GM12878 (cell line): ENCODE measurements around the gene ADGRV1. TPM values are rescaled to one million over a fixed set of nuclear protein-coding genes. Genes with fewer than 3 reads are reported as not detected.

Experiments
- ATAC-seq: fragments of 200-7000 bp; cut with Tn5 transposase; 3 replicates; pipeline ENCODE4 v1.9.1; 2020; ENCODE audit warnings: mild to moderate bottlenecking, moderate library complexity
- BruUV-seq: library from RNA; stranded (reverse); fragments of 400-500 nt; replicated peaks from 2 replicates; lab custom pipeline; 2021; lab: Mats Ljungman, UMichigan
- CTCF ChIA-PET: fragments of 300-600 bp; sonication (Branson Sonifier 250); formaldehyde crosslinking; extraction: SDS; loops from one replicate; lab custom pipeline; 2021; ENCODE audit warnings: inconsistent platforms; lab: Yijun Ruan, JAX
- POLR2A ChIA-PET: fragments of 350-600 bp; formaldehyde crosslinking; extraction: SDS; loops from one replicate; lab custom pipeline; 2021; ENCODE audit warnings: inconsistent platforms; lab: Charles Lee
- RAD21 ChIA-PET: fragments of 300-600 bp; sonication (Branson Sonifier 250); formaldehyde crosslinking; loops from one replicate; lab custom pipeline; 2023; ENCODE audit warnings: antibody characterized with exemption; ENCODE audit not compliant: unreplicated experiment; lab: Charles Lee
- SMC1A ChIA-PET: fragments of 300-600 bp; sonication (Branson Sonifier 250); formaldehyde crosslinking; loops from one replicate; lab custom pipeline; 2023; ENCODE audit not compliant: unreplicated experiment, uncharacterized antibody; lab: Charles Lee
- DNase-seq: peaks from one replicate; pipeline ENCODE4 v3.0.0-alpha.2; 2011; ENCODE audit warnings: low read depth, low spot score
- FAIRE-seq: peaks from 3 replicates; lab custom pipeline; 2011; peaks lifted over from hg19 to GRCh38; lab: Jason Lieb, UNC
- H2AFZ ChIP-seq: 2 replicates; pipeline ENCODE4 v1.6.0; 2011; ENCODE audit warnings: low read depth, low read length, control low read depth; ENCODE audit not compliant: control insufficient read depth
- H3K27ac ChIP-seq: 2 replicates; pipeline ENCODE4 v1.5.1; 2011; ENCODE audit warnings: control low read depth; ENCODE audit not compliant: control insufficient read depth, insufficient read depth
- H3K27me3 ChIP-seq, 2 experiments: replicated peaks in 1 of 2; 2 replicates each; pipeline versions ENCODE4 v1.6.0 to v1.6.1; 2011; ENCODE audit warnings: low read length in 1 of 2; ENCODE audit not compliant: control insufficient read depth in 2 of 2, insufficient read depth in 2 of 2
- H3K36me3 ChIP-seq, 2 experiments: 2 replicates each; pipeline ENCODE4 v1.5.1; 2011; ENCODE audit warnings: low read length in 1 of 2; ENCODE audit not compliant: control insufficient read depth in 2 of 2, insufficient read depth in 2 of 2
- H3K4me1 ChIP-seq: 2 replicates; pipeline ENCODE4 v1.6.1; 2011; ENCODE audit warnings: mild to moderate bottlenecking, low read length, moderate library complexity, mixed read lengths; ENCODE audit not compliant: control insufficient read depth, insufficient read depth
- H3K4me2 ChIP-seq: 2 replicates; pipeline ENCODE4 v1.6.0; 2011; ENCODE audit warnings: control low read depth; ENCODE audit not compliant: control insufficient read depth, insufficient read depth
- H3K4me3 ChIP-seq: fragments of 200-600 bp; sonication (generic); 2 replicates; pipeline ENCODE4 v1.5.1; 2016
- H3K79me2 ChIP-seq: 2 replicates; pipeline ENCODE4 v1.6.0; 2011; ENCODE audit warnings: low read length; ENCODE audit not compliant: control insufficient read depth, insufficient read depth
- H3K9ac ChIP-seq: 2 replicates; pipeline ENCODE4 v1.8.0; 2011; ENCODE audit warnings: low read length, control low read depth, mixed read lengths; ENCODE audit not compliant: control insufficient read depth, insufficient read depth
- H3K9me3 ChIP-seq: replicated peaks from 3 replicates; pipeline ENCODE4 v1.5.1; 2011; ENCODE audit warnings: mild to moderate bottlenecking, low read length; ENCODE audit not compliant: control insufficient read depth, insufficient read depth
- H4K20me1 ChIP-seq: 2 replicates; pipeline ENCODE4 v1.6.0; 2011; ENCODE audit not compliant: control insufficient read depth, insufficient read depth
- ATF3 ChIP-seq: IDR thresholded peaks from 2 replicates; pipeline ENCODE4 v1.6.1; 2011; ENCODE audit warnings: low read depth, mild to moderate bottlenecking, low read length, moderate library complexity, borderline replicate concordance; ENCODE audit errors: extremely low read depth
- BMI1 ChIP-seq: fragments of 450-650 bp; IDR thresholded peaks from 2 replicates; pipeline ENCODE4 v1.6.1; 2016; ENCODE audit warnings: mild to moderate bottlenecking, moderate library complexity, borderline replicate concordance
- CBX3 ChIP-seq: fragments of 200-600 bp; sonication (generic); IDR thresholded peaks from 2 replicates; pipeline ENCODE4 v1.6.1; 2016; ENCODE audit warnings: low read depth, borderline replicate concordance
- CREB1 ChIP-seq: IDR thresholded peaks from 2 replicates; pipeline ENCODE4 v1.6.1; 2012; ENCODE audit warnings: low read depth, mild to moderate bottlenecking, inconsistent platforms
- ESRRA ChIP-seq: IDR thresholded peaks from 2 replicates; pipeline ENCODE4 v1.6.1; 2012; ENCODE audit warnings: mild to moderate bottlenecking, low read length, improper control_type of control experiment
- EZH2 ChIP-seq: IDR thresholded peaks from 2 replicates; pipeline ENCODE4 v1.6.1; 2012; ENCODE audit warnings: low read depth, mild to moderate bottlenecking, control low read depth, inconsistent platforms, low read length, borderline replicate concordance; ENCODE audit not compliant: control insufficient read depth
- FOXK2 ChIP-seq: fragments of 450-650 bp; IDR thresholded peaks from 2 replicates; pipeline ENCODE4 v1.6.1; 2017; ENCODE audit warnings: mild to moderate bottlenecking, moderate library complexity
- FOXM1 ChIP-seq: IDR thresholded peaks from 2 replicates; pipeline ENCODE4 v1.6.1; 2012; ENCODE audit warnings: low read depth, mild to moderate bottlenecking, inconsistent platforms, low read length, moderate library complexity
- GABPA ChIP-seq: IDR thresholded peaks from 2 replicates; pipeline ENCODE4 v1.6.1; 2014; ENCODE audit warnings: antibody characterized with exemption, low read depth, mild to moderate bottlenecking, inconsistent platforms
- MEF2A ChIP-seq: IDR thresholded peaks from 2 replicates; pipeline ENCODE4 v1.6.1; 2011; ENCODE audit warnings: low read depth, mild to moderate bottlenecking, low read length, moderate library complexity; ENCODE audit not compliant: insufficient read depth
- MYC ChIP-seq: IDR thresholded peaks from 2 replicates; pipeline ENCODE4 v1.6.1; 2011; ENCODE audit warnings: mild to moderate bottlenecking, low read length, moderate library complexity, inconsistent platforms; ENCODE audit not compliant: insufficient read depth, insufficient replicate concordance, insufficient read length, severe bottlenecking
- NR2C1 ChIP-seq: fragments of 450-650 bp; IDR thresholded peaks from 2 replicates; pipeline ENCODE4 v1.6.1; 2017; ENCODE audit warnings: antibody characterized with exemption, mild to moderate bottlenecking, moderate library complexity
- STAT1 ChIP-seq: fragments of 450-650 bp; conservative IDR thresholded peaks from 2 replicates; pipeline ENCODE4 v1.6.1; 2014; ENCODE audit warnings: antibody characterized with exemption, mild to moderate bottlenecking
- SUZ12 ChIP-seq: fragments of 200-600 bp; sonication (generic); IDR thresholded peaks from one replicate; pipeline ENCODE4 v1.6.1; 2018; ENCODE audit warnings: antibody characterized with exemption, mild to moderate bottlenecking; ENCODE audit not compliant: unreplicated experiment
- TCF3 ChIP-seq: IDR thresholded peaks from 2 replicates; pipeline ENCODE4 v1.6.1; 2012; ENCODE audit warnings: low read depth, mild to moderate bottlenecking, low read length, borderline replicate concordance; ENCODE audit not compliant: insufficient read depth
- USF1 ChIP-seq: IDR thresholded peaks from 2 replicates; pipeline ENCODE4 v1.6.1; 2011; ENCODE audit warnings: borderline replicate concordance, low read depth, mild to moderate bottlenecking, moderate library complexity, mixed read lengths, low read length; ENCODE audit not compliant: insufficient read depth; ENCODE audit errors: extremely low read length
- ZSCAN29 ChIP-seq: fragments of 450-650 bp; IDR thresholded peaks from 2 replicates; pipeline ENCODE4 v1.6.1; 2017; ENCODE audit warnings: mild to moderate bottlenecking, moderate library complexity
- ZZZ3 ChIP-seq: IDR thresholded peaks from 2 replicates; pipeline ENCODE4 v1.6.1; 2011; ENCODE audit warnings: low read depth; ENCODE audit not compliant: control insufficient read depth, insufficient read length
- WGBS: methylation state at CpG from one replicate; pipeline ENCODE4 v1.1.6; 2016; ENCODE audit warnings: low lambda C conversion rate; ENCODE audit not compliant: insufficient replicate concordance, insufficient coverage; ENCODE audit errors: missing lambda C conversion rate; 5-methylcytosine and 5-hydroxymethylcytosine counted together
- in situ Hi-C: fragments of 300-500 bp; cut with MboI; formaldehyde crosslinking; loops from 9 replicates; pipeline ENCODE4 v1.14.3; 2018; ENCODE audit warnings: mixed read lengths
- intact Hi-C: fragments of 100-400 bp; cut with micrococcal nuclease; formaldehyde crosslinking; loops from one replicate; pipeline ENCODE4 v1.14.2; 2022; ENCODE audit not compliant: unreplicated experiment
- polyA plus RNA-seq, 11 experiments: library from polyadenylated mRNA; depleted of rRNA in 4 of 11; unstranded in 6 of 11; stranded (reverse) in 5 of 11; fragments of >200 nt; fragmentation: Nextera tagmentation in 4 of 11; fragmentation: Illumina TruSeq in 1 of 11; extraction: Ambion mirVana in 4 of 11; extraction: Trizol in 1 of 11; gene quantifications; 1 replicate in 1 of 11; 2 replicates in 10 of 11; pipeline versions ENCODE4 v1.2.1 to v1.2.3, GENCODE V29; 2011 to 2016; ENCODE audit warnings: inconsistent platforms in 2 of 11, missing spikeins in 2 of 11, low read depth in 1 of 11
- total RNA-seq, 4 experiments: library from RNA; depleted of rRNA in 3 of 4; stranded (reverse); fragments of >200 nt in 3 of 4; fragmentation: Illumina TruSeq in 1 of 4; extraction: Trizol in 1 of 4; gene quantifications; 2 replicates each; pipeline versions ENCODE4 v1.2.1 to v1.2.3, GENCODE V29; 2013 to 2021

The ADGRV1 gene
- total and polyA plus RNA-seq, 10 of the 15 experiments (the other 5 are each of a cell fraction or from before 2014, with no cell fraction given), result 0.04 to 8.1 (median 0.16) TPM; not detected in 1

- no peak for FAIRE-seq
- ChIA-PET RAD21 (interaction anchor here (0.7 kb wide), 1 partner anchor 65 kb away, joined by 3 read pairs; no protein-coding TSS in a partner anchor), POLR2A (no interaction called here), SMC1A (no interaction called here), CTCF (interaction anchor here (0.6 kb wide), 1 partner anchor 25 kb away, joined by 5 read pairs; no protein-coding TSS in a partner anchor)
- H2AFZ ChIP-seq, result no peak overlapping the region
- 67% methylated on average over 3 of the region's 3 CpGs for WGBS
- no peak overlapping the region for H3K27ac ChIP-seq
- H3K27me3 ChIP-seq, result no peaks in the 10 kb centered on the region
- H3K9ac ChIP-seq, result no peak overlapping the region
- BruUV-seq, result no TSS peak
- in situ Hi-C loops (no loop called here), intact Hi-C loops (no loop called here)
- no peak for TF ChIP-seq TCF3
- no peak for TF ChIP-seq STAT1
- no peak for TF ChIP-seq ESRRA
- no peak for TF ChIP-seq EZH2
- TF ChIP-seq NR2C1, result no peak
- TF ChIP-seq GABPA, result no peak
- TF ChIP-seq FOXK2, result no peak
- TF ChIP-seq ZSCAN29, result no peak
- TF ChIP-seq CBX3, result no peak
- no peak for TF ChIP-seq USF1
- TF ChIP-seq MYC, result no peak
- no peak for TF ChIP-seq FOXM1
- no peak for TF ChIP-seq SUZ12
- TF ChIP-seq ATF3, result no peak
- no peak for TF ChIP-seq MEF2A
- TF ChIP-seq BMI1, result no peak
- no peak for TF ChIP-seq CREB1
- no peak for TF ChIP-seq ZZZ3
- no peaks in the 10 kb centered on the region for H3K9me3 ChIP-seq
- H3K4me3 ChIP-seq, result no peak overlapping the region
- no peak for DNase-seq
- no peaks in the 10 kb centered on the region for H4K20me1 ChIP-seq
- H3K79me2 ChIP-seq, result no peaks in the 10 kb centered on the region
- no peak for ATAC-seq
- no peaks in the 10 kb centered on the region for H3K36me3 ChIP-seq
- H3K4me1 ChIP-seq, result no peaks in the 10 kb centered on the region
- no peak overlapping the region for H3K4me2 ChIP-seq
These were observed 559.8 kb downstream of the ADGRV1 start for GRCh38 chr5:91118354-91118753.
